NOMO-1 (cell line): ENCODE data around the gene TMEM19.

Experiments used
- DNase-seq, 2 experiments: peaks; one replicate each; lab custom pipeline; 2025; ENCODE audit not compliant: unreplicated experiment in 2 of 2; lab: John Stamatoyannopoulos, UW

Gene TMEM19

DNA sequence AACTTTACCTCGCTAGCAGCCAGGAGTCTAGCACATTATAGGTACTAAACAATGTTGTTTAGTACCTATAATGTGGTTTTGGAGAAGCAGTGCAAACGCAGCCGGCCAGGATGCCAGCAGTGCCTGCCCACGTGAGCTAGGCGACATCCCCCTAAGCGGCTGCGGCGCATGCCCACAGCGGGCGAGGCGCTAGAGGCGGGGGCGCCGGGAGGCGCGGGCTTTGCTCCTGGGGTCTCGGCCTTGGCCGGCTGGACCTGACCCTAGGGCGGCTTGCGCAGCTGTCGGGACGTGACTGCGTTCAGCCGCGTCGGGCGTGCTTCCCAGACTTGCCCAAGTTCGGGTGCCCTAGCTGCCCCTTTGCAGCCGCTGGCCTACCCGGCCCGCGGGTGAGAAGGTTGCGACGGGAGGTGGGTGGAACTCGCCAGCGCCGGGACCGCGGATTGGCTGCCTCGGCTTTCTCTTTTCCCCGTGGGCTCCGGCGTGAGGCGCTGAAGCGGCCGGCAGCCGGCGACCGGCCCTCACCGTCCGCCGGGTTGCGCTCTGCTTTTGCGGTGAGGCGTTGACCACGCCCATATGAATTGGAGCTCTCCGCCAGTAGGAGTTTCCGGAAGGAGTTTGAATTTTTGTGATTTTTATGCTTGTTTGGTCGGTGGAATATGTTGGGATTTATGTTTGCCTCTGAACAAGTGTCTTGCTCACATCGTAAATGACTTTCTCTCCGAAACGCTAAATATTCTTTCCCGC is at the start of gene TMEM19:
Gene TMEM19, plus strand, starts transcription at position 169 of the 744 bp plus-strand sequence. CDS start 599 bp downstream, outside the sequence.
- DNase-seq, result peak; percentile 91 to 94

DNA sequence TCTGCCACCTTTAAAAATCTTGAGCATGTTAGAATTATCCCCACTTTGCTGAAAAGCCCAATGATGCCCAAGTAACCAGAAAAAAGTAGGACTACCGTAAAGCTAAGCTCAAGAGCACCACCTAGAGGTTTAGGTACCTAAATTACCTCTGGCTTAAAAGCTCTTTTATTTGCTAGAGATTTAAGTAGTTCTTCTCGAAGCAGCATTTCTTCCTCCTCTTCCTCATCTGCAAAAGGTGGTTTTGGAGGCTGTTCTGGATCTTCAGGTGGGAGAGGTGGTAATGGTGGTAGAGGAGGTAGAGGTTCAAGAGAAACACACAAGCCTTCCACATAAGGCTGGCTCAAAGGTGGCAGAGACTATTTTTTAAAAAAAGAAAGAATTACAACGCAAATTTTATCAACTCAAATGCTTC is 49.2 kb upstream of the TMEM19 start:
- peak; percentile 30 to 60 for DNase-seq

DNA sequence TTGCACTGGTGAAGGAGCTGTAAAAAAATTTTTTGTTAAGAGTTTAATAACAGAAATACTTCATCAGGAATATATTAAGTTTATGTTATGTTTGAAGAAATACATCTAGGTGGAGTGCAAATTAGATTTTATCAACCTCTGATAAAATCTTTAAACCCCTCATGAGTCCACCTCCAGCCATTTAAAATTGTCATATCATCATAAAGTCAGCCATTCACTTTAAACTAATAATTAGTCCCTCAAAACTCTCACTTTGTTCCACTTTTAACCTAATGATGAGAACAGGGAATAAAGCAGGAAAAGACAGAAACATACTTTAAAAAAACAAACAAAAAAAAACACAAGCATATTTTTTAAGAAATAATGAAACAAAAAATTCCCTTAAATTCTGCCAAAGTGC is 47.4 kb upstream of the TMEM19 start:
- DNase-seq, result no peak

DNA sequence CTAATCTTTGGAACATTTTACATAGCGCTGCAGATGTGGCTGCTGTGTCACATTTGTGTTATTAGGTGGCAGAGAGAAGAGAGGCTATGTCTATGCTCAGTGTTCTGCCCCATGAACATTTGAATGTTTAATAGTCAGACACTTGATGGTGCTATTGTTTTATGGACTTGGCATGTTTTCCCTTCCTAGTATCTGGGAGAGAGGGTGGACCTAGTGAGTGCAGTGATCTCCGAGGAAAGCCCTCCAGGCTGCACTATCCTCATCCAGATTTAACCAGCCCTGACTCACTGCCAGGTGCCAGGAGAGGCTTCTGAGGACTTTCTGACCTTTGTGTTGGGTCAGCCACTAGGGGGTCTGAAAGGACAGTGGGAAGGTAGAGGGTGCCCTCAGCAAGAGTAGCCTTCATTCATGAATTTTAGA is 46.5 kb upstream of the TMEM19 start:
- DNase-seq, result no peak

DNA sequence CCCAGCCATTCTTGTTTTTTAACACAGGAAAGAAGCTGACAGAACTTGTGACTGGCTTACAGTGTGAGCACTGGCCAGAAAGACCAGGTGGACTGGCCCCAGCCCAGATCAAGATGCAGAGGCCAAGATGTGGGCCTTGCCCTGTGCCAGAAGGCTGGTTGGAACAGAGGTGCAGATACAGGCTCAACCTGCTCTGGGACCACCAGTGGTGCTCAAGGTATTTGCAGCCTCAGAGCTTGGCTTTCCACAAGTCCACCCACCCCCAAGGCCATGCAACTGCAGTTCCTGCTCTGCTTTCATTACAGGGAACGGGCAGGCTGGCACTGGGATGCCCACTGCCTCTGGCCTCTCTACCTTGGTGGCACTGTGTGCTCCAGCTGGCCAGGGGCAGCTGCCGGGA is 45.6 kb upstream of the TMEM19 start:
- DNase-seq, result no peak

DNA sequence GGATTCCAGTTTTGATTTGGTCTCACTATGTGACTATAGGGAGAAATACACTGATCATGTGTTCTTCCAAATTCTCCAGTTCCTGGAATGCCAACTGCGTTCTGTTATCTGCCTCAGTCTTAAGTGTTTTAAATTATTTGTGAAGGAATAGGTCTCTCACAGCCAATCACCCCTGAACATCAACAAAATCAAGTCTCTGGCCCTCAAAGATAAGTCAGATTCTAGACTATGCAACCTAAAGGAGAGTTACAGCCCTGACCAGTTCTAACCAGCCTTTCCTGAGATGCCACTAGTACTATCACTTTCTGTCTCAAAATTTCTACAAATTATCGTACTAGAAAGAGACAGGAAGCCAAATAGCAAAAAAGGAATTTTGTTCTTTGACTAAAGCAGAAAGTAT is 44.5 kb upstream of the TMEM19 start:
- DNase-seq, result no peak

DNA sequence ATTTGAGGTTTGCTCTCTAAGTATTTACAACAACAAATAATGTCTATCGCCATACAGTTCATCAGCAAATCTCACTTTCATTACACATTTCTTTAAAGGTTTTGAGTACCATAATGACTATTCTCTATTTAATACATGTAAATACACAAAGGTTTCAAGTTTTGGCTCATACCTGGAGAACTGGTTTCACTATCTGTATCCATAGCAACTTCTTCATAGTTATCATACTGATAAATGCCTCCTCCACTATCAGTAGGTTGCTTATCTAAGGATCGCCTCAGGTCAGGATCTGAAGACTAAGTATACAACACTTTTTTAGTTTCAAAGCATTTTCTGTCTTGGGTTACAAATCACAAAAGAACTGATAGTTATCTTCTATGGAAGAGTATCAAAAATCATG is 43.6 kb upstream of the TMEM19 start:
- DNase-seq, result no peak

DNA sequence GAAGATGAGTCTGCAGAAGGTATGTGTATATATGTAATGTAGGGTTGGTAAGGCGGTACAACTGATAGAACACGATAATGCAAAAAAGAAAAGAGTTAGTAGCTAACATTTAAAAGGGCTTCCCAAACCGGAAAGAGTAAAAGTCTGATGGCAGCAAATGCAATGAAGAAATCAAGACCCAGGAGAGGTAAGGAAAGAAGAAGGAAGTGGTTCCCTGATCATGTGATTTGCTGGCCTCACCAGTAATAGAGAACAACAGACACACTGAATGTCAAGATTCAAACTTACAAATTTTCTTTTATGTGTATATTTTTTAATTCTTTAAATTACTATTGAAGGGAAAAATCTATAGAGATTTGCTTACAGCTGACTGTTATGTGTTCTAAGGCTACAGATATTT is 40.6 kb upstream of the TMEM19 start:
- peak in 1 of 2 experiments; percentile 60 for DNase-seq

DNA sequence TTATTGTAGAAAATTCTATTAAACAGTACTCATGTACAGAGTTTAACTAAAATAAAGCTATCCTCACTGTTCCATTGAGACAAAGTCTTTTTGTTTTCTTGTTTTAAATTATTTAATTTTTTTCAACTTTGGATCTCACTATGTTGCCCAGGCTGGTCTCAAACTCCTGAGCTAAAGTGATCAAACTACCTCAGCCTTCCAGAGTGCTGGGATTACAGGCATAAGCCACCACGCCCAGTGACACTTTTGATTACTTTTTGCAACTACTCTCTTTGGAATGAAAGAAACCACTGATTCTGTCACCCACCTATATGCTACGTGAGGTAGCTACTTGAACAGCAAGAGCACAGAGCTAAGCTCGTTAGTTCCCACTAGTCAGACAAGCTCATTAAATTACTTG is 39.4 kb upstream of the TMEM19 start:
- DNase-seq, result no peak

DNA sequence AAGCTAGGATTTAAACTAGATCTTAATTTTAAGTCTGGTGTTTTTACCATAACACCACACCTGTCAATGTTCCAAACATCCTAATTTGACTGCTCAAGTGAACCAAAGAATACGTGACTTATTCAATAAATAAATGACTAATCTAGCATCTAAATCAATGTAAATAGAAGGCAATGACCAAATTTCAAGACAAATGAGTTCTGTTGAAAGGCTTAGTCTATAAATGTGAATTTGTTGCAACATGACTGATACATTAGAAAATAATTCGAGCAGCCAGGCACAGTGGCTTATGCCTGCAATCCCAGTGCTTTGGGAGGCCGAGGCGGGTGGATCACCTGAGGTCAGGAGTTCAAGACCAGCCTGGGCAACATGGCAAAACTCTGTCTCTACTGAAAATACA is 37.3 kb upstream of the TMEM19 start:
- no peak for DNase-seq

DNA sequence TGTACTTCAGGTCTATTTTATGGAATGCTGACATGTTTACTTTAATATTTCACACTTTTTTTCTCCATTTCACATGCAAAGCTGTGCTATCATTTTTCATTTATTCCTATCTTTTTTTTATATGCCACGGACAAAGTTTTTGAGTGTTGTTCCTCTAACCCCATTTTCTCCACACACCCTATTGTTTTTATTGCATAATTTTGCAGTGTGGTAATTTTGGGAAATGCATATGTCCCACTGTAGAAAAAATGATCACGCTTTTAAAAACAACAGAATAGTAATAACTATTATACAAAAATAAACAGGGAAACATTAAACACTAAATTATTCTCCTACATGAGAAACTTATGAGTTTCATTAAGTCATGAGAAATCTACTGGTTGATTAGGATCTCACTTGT is 36.5 kb upstream of the TMEM19 start:
- no peak for DNase-seq

DNA sequence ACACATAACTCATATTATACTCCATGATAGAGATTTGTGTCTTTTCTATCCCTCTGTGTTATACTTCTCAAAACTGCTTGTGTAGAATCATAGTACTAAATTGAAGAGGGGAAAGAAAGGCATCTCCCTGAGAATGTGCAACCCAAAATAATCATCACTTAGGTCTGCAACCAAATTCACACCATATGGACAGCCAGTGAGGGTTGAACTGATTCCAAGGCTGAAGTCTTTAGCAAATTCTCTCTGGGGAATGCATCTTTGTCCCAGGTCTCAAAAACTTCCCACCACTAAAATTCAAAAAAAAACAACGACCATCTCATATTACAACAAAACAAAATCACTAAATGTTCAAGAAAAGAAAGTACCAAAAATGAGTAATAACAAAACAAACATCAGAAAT is 33.2 kb upstream of the TMEM19 start:
- DNase-seq, result no peak

DNA sequence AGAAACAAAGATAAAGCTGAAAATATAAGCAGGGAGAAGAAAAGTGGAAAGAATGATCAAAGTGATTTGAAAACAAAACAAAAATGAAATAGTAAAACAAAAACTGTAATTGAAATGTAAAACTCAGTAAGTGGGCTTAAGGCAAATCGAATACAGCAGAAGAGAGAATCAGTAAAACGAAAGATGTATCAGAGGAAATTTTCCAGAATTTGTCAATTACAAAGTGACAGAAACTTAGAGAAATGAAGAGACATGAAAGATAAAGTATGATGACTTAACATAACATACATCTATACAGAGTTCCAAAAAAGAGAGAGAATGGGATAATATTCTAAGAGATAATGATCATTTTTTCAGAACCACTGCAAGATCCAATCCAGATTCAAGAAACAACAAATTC is 32.7 kb upstream of the TMEM19 start:
- no peak for DNase-seq

DNA sequence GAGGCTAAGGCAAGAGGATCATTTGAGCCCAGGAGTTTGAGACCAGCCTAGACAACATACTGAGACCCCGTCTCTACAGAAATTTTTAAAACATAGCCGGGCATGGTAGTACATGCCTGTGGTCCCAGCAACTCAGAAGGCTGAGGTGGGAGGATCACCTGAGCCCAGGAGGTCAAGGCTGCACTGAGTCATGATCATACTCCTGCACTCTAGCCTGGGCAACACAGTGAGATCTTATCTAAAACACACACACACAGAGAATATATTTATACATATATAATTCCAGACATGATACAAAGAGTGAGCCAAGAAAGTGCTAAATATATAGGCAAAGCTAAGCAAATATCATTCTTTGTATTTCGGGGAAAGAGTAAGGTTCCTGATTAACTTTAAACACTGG is 31.7 kb upstream of the TMEM19 start:
- no peak for DNase-seq

DNA sequence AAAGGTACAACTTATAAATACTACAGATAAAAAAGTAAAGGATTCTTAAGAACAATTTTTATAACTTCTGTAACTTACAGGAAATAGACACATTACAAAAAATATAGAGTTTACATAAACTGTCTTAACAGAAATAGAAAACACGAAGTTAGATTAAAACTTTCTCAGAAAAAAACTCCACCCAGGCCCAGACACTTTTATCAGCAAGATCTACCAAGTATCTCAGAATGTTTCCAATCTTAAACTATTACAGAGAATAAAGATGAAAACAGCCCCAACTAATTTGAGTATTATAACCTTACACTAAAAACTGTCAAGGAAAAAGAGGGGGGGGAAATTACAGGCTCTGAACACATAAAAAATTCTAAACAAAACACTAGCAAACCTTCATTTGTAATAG is 30.4 kb upstream of the TMEM19 start:
- no peak for DNase-seq

DNA sequence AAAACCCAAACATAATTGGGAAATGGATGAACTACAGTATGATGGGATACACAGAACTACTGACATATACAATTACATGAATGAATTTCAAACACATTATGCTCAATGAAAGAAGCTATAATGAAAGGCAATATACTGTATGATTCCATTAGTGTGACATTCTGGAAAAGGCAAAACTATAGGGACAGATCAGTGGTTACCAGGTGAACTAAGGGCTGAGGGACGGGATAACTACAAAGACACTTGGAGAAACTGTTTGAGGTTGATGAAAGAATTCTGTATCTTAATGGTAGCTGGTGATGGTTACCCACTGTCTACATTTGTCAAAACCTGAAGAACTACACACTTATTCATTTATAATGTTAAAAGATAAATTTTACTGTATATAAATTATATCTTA is 30.0 kb upstream of the TMEM19 start:
- no peak for DNase-seq

DNA sequence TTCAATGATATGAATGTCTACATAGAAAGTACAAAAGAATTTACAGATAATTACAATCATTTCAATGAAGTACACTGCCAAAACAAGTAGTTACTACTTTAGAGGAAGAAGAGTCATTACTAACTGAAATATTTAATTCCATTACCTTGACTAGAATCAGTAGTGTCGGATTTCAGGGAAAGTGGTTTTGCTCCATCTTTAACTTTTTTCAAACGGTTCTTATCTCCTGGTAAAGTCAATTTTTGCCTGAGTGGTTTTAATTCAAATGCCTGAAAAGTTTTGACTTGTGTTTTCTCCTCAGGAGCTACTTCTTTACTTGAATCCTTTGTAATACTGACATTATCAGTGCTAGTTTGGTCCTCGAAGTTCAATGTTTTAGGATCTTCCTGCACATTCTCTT is 29.1 kb upstream of the TMEM19 start:
- no peak for DNase-seq

DNA sequence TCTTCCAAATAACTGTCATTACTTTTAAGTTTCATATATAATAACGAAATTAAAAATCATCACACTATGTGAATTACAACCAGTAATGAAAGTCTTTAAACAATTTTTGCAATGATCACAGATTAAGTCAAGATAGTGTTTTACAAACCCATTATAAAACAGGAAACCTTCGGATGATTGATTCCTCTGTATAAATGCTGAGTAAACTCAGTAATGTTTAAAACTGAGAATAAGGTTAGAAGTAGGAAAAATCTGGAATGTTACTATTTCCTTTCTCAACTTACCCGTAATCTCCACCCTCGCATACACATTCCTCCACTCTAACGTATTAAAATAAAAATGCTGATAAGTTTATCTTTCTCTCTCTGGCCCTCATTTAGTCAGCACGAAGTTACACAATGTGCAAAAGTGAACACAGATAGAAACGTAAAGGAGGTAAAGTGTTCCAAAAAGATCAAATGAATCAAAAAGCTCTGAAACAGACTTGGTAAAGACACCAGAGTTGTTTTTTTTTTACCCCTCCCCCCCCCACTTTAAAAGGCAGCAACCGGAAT is 23.8 kb upstream of the TMEM19 start:
- DNase-seq, result no peak

DNA sequence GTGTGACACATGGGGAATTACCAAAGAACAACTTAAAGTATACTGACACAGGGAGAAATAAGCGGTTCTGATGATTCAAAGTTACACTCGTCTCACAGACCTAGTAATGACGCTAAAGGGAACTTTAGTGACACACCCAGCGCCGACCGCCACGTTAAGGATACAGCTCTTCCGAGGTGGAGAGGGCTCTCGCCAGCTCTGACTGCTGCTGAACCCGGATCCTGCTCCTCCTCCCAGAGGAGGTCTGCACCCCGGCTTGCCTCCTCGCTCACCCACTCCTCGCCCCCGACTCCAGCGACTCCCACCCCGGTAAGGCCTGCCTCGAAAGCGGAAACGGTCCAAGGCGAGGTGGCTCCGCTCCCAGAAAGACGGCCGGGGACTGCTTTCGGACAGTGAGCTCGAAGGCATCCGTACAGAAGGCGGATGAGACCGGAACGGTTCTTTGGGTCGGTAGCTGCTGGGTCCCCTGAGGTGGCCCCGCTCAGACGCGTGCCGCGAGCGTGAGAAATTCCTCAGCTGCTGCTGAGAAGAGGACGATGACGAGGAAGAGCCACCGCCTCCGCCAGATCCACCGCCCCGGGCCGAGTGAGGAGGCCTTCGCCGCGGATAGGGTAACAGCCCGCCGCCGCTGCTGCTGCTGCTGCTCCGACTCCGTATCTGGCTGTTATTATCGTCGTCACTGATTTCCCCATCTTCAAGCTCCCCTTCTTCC is 22.9 kb upstream of the TMEM19 start:
- DNase-seq, result peak; percentile 53 to 73

DNA sequence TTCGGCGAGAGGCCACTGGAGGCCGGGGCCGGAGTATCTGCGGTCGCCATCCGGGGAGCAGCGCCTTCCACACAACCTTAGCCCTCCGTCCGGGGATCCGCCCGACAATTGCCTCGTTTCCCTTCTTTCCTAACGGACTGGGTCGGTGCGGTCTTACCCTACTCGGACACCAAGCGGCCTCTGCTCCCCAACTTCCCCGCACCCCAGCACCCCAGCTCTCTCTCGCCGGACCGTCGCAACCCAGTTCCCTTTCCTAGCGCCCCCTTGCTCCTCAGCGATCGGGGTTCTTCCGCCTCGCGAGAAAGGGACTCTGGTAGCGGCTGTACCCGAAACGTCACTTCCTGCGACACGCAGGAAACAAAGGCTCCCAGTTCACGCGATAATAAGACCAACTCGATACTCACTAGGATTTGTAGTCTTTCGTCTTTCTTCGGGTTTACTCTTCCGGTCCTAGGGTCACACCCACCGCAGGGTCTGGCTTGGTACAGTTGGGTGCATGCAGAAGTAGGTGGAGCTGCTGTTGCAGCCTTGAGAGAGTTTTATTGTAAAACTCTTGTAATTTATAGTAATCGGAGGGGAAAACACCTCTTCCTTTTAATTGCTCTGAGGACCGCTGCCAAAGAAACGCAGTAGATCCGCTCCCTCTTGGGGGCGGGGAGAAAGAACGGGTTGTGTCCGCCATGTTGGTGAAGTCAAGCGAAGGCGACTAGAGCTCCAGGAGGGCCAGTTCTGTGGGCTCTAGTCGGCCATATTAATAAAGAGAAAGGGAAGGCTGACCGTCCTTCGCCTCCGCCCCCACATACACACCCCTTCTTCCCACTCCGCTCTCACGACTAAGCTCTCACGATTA is 22.1 kb upstream of the TMEM19 start, which contains the start of the genes THAP2 and ZFC3H1:
Gene THAP2, plus strand, starts transcription at position 741 of the 850 bp plus-strand sequence. CDS start 209 bp downstream, outside the sequence.
Gene ZFC3H1, minus strand, starts transcription at position 288 of the 850 bp plus-strand sequence. Its CDS starts 238 bp downstream, at position 50.
- peak; percentile 98 to 100 for DNase-seq
